ENCODE data around the gene RGCC. TPM values are rescaled to one million over a fixed set of nuclear protein-coding genes. Genes with fewer than 3 reads are reported as not detected.

Gene RGCC
- not detected in 2 replicates for polyA plus RNA-seq
- not detected in 2 replicates for polyA minus RNA-seq

- Histone ChIP-seq H3K27me3 (ENCODE audit: insufficient read depth, low read depth, low read length) (peaks cover 66% of the 10 kb centered on the region), H3K79me2 (replicated peaks; ENCODE audit: insufficient read depth, low read length) (no peaks in the 10 kb centered on the region), H3F3A (ENCODE audit: insufficient read depth, low read length, poor library complexity, severe bottlenecking) (no peaks in the 10 kb centered on the region), H3K9me3 (ENCODE audit: low read length) (no peaks in the 10 kb centered on the region), H2AFZ (ENCODE audit: low read depth, low read length) (no peak within 1 kb of the TSS), H3K36me3 (ENCODE audit: insufficient read depth, low read length) (no peaks in the 10 kb centered on the region), H3K4me2 (ENCODE audit: low read length) (peak within 1 kb of the TSS; percentile 68), H3K9ac (ENCODE audit: low read length) (peak within 1 kb of the TSS; percentile 31), H3K9me2 (ENCODE audit: insufficient read depth, low read length) (no peaks in the 10 kb centered on the region), H3K4me3 (ENCODE audit: low read length) (peak within 1 kb of the TSS; percentile 78), H3K27ac (ENCODE audit: low read length) (no peak within 1 kb of the TSS), H4K20me1 (ENCODE audit: insufficient read depth) (no peaks in the 10 kb centered on the region)
- TF ChIP-seq TAF1 (IDR thresholded peaks at IDR 0.05; ENCODE audit: low read depth) (no peak), MXI1 (conservative IDR thresholded peaks at IDR 0.05; ENCODE audit: poor library complexity, severe bottlenecking) (no peak), CTCF (IDR thresholded peaks at IDR 0.05; ENCODE audit: poor library complexity, severe bottlenecking) (no peak), EZH2 (IDR thresholded peaks at IDR 0.05; ENCODE audit: borderline replicate concordance, insufficient read depth, low read length, poor library complexity, severe bottlenecking) (no peak), SMC3 (conservative IDR thresholded peaks at IDR 0.05; ENCODE audit: poor library complexity) (no peak), RAD21 (conservative IDR thresholded peaks at IDR 0.05) (no peak), REST (IDR thresholded peaks at IDR 0.05; ENCODE audit: borderline replicate concordance) (no peak), EP300 (conservative IDR thresholded peaks at IDR 0.05; ENCODE audit: poor library complexity, severe bottlenecking) (no peak), POLR2AphosphoS5 (IDR thresholded peaks at IDR 0.05) (no peak)
Observed at GRCh38 chr13:41456768-41457588, at the start of gene RGCC. Gene RGCC, plus strand, starts transcription at chr13:41457550. Its CDS starts 158 bp downstream, at chr13:41457708.

- no peaks in the 10 kb centered on the region for H3K9me3 ChIP-seq (ENCODE audit: low read length)
- H3K79me2 ChIP-seq (replicated peaks; ENCODE audit: insufficient read depth, low read length): no peaks in the 10 kb centered on the region
- no peaks in the 10 kb centered on the region for H3K36me3 ChIP-seq (ENCODE audit: insufficient read depth, low read length)
- H3K4me2 ChIP-seq (ENCODE audit: low read length): no peak overlapping the region
- TF ChIP-seq REST (IDR thresholded peaks at IDR 0.05; ENCODE audit: borderline replicate concordance) (no peak), EP300 (conservative IDR thresholded peaks at IDR 0.05; ENCODE audit: poor library complexity, severe bottlenecking) (no peak), POLR2AphosphoS5 (IDR thresholded peaks at IDR 0.05) (no peak), SMC3 (conservative IDR thresholded peaks at IDR 0.05; ENCODE audit: poor library complexity) (no peak), MXI1 (conservative IDR thresholded peaks at IDR 0.05; ENCODE audit: poor library complexity, severe bottlenecking) (no peak), RAD21 (conservative IDR thresholded peaks at IDR 0.05) (no peak), CTCF (IDR thresholded peaks at IDR 0.05; ENCODE audit: poor library complexity, severe bottlenecking) (no peak), EZH2 (IDR thresholded peaks at IDR 0.05; ENCODE audit: borderline replicate concordance, insufficient read depth, low read length, poor library complexity, severe bottlenecking) (no peak), TAF1 (IDR thresholded peaks at IDR 0.05; ENCODE audit: low read depth) (no peak)
- no peaks in the 10 kb centered on the region for H4K20me1 ChIP-seq (ENCODE audit: insufficient read depth)
- no peak overlapping the region for H3K27ac ChIP-seq (ENCODE audit: low read length)
- no peak overlapping the region for H2AFZ ChIP-seq (ENCODE audit: low read depth, low read length)
- H3K9me2 ChIP-seq (ENCODE audit: insufficient read depth, low read length): no peaks in the 10 kb centered on the region
- H3K4me3 ChIP-seq (ENCODE audit: low read length): no peak overlapping the region
- no peaks in the 10 kb centered on the region for H3K27me3 ChIP-seq (ENCODE audit: insufficient read depth, low read depth, low read length)
- no peak overlapping the region for H3K9ac ChIP-seq (ENCODE audit: low read length)
- no peaks in the 10 kb centered on the region for H3F3A ChIP-seq (ENCODE audit: insufficient read depth, low read length, poor library complexity, severe bottlenecking)
Observed at GRCh38 chr13:41408121-41408520, 49.2 kb upstream of the RGCC start.
